Measurements from ENCODE around the gene ACSBG1.

The ACSBG1 gene

GRCh38 chr15:78272316-78272715 lies 38.0 kb upstream of the ACSBG1 start:
- no peak for TF ChIP-seq CTCF (IDR thresholded peaks at IDR 0.05)

GRCh38 chr15:78266806-78267205 lies 32.4 kb upstream of the ACSBG1 start:
- TF ChIP-seq CTCF (IDR thresholded peaks at IDR 0.05): no peak

- no peak for TF ChIP-seq CTCF (IDR thresholded peaks at IDR 0.05)
These were observed 31.9 kb upstream of the ACSBG1 start for GRCh38 chr15:78266229-78266628.

GRCh38 chr15:78265752-78266224 lies 31.4 kb upstream of the ACSBG1 start:
- TF ChIP-seq CTCF (IDR thresholded peaks at IDR 0.05): no peak

GRCh38 chr15:78265137-78265460 lies 30.7 kb upstream of the ACSBG1 start:
- no peak for TF ChIP-seq CTCF (IDR thresholded peaks at IDR 0.05)

GRCh38 chr15:78264304-78265136 lies 30.2 kb upstream of the ACSBG1 start, which contains the start of gene DNAJA4:
Gene DNAJA4 (plus strand): TSS chr15:78264562. CDS start chr15:78264764, 202 bp downstream.
- TF ChIP-seq CTCF (IDR thresholded peaks at IDR 0.05): no peak

GRCh38 chr15:78263907-78264303 lies 29.5 kb upstream of the ACSBG1 start:
- no peak for TF ChIP-seq CTCF (IDR thresholded peaks at IDR 0.05)
